Measurements from ENCODE around the gene NDUFAF2.

NDUFAF2 gene

DNA sequence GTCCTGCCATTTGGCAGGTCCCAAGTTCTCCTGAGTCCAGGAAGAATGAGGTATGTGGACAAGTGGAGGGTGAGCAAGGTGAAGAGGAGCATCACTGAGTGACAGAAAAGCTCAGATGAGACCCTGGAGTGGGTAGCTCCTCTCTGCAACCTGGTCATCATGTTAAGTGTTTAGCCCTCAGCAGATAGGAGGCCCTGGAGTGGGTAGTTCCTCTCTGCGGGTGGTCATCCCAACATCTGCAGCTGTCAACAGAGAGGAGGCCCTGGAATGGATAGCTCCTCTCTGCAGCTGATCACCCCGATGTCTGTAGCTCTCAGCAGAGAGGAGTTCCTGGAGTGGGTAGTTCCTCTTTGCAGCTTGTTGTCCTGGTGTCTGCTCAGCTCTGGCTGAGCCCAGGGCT lies 48.4 kb downstream of the NDUFAF2 start:
- H3K27me3 ChIP-seq (replicated peaks; ENCODE audit: control insufficient read depth, insufficient read depth, low read length) = no peaks in the 10 kb centered on the region
- H3K4me3 ChIP-seq (replicated peaks; ENCODE audit: low read depth, low read length) = no peak overlapping the region
- H3K36me3 ChIP-seq (ENCODE audit: control insufficient read depth, insufficient read depth, low read length) = peaks cover 3% of the 10 kb centered on the region
- peak; percentile 1 for DNase-seq (ENCODE audit: extremely low read depth, insufficient read length)
- TF ChIP-seq, protein P1, sequence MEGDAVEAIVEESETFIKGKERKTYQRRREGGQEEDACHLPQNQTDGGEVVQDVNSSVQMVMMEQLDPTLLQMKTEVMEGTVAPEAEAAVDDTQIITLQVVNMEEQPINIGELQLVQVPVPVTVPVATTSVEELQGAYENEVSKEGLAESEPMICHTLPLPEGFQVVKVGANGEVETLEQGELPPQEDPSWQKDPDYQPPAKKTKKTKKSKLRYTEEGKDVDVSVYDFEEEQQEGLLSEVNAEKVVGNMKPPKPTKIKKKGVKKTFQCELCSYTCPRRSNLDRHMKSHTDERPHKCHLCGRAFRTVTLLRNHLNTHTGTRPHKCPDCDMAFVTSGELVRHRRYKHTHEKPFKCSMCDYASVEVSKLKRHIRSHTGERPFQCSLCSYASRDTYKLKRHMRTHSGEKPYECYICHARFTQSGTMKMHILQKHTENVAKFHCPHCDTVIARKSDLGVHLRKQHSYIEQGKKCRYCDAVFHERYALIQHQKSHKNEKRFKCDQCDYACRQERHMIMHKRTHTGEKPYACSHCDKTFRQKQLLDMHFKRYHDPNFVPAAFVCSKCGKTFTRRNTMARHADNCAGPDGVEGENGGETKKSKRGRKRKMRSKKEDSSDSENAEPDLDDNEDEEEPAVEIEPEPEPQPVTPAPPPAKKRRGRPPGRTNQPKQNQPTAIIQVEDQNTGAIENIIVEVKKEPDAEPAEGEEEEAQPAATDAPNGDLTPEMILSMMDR (IDR thresholded peaks at IDR 0.05; ENCODE audit: insufficient read depth, low read length, poor library complexity, severe bottlenecking) = no peak

DNA sequence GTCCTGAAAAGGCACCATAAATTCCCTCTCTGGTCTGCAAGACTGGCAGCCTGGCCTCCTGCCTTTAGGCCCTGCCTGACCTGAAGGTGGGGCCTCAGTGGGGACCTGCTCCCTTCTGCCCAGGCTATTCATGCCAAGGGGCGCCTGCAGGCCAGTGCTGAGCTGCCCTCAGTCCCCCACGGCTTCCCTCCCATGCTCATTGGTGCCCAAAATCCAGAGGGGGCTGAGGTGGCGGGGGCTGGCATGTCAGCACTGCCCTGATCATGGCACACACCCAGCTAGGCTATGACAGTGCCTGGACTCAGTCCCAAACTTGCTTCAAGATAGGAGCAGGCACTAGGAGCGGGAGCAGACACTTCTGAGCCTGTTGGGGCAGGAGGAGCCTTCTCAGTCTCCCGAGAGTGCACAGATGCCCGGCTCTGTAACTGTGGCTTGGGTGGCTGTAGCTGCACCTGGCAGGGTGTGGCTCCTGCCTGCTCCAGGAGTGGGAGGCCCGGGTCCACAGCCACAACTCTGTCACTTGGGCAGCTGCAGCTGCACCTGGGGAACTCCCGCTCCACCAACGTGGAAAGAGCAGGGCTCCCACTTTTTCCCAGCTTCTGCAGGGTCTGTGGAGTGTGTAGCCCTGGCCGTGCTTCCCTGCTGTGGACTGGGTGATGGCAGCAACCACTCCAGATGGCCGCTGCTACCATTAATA lies 49.0 kb downstream of the NDUFAF2 start:
- no peak overlapping the region for H3K4me3 ChIP-seq (replicated peaks; ENCODE audit: low read depth, low read length)
- DNase-seq (ENCODE audit: extremely low read depth, insufficient read length) = no peak
- TF ChIP-seq, protein P1 (IDR thresholded peaks at IDR 0.05; ENCODE audit: insufficient read depth, low read length, poor library complexity, severe bottlenecking) = no peak
- H3K27me3 ChIP-seq (replicated peaks; ENCODE audit: control insufficient read depth, insufficient read depth, low read length) = no peaks in the 10 kb centered on the region
- peaks cover 3% of the 10 kb centered on the region for H3K36me3 ChIP-seq (ENCODE audit: control insufficient read depth, insufficient read depth, low read length)

DNA sequence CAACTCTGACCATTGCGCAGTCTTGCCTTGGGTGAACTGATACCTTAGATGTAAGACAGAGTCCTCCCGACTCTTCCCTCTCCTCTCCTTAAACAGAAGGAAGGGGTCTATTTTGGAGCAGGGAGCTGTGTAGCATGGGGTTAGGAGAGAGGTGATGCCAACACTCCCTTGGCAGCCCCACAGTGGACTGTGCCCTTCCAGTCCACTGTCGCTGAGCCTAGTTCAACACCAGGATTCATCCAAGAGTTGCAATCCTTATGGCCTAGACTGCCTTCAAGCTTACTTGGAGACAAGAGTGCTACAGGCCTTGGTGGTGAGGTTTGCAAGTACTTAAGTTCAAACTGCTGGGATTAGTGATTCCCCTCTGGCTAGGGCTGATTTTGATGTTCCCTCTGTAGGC lies 51.4 kb downstream of the NDUFAF2 start:
- Histone ChIP-seq H3K4me3 (replicated peaks; ENCODE audit: low read depth, low read length) (no peak overlapping the region), H3K36me3 (ENCODE audit: control insufficient read depth, insufficient read depth, low read length) (peaks cover 3% of the 10 kb centered on the region), H3K27me3 (replicated peaks; ENCODE audit: control insufficient read depth, insufficient read depth, low read length) (no peaks in the 10 kb centered on the region)
- DNase-seq (ENCODE audit: extremely low read depth, insufficient read length) = no peak
- TF ChIP-seq, protein P1 (IDR thresholded peaks at IDR 0.05; ENCODE audit: insufficient read depth, low read length, poor library complexity, severe bottlenecking) = no peak

DNA sequence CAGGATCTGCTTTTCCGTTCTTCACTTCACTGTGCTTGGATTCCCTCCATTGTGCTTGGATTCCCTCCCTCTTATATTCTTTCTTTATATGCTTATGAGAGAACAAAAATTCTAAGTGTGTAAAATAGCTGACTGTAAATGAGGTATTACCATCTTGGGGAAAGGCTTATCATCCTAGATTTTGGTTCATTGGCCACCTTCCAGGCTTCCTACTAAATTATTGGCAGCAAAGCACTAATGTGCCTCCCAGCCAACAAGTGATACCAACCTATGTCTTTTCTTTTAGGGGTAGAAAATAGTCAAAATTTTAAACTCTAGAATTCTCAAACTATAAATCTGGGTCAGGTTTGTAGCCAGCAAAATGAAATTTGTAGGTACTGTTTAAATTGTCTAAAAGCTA lies 52.7 kb downstream of the NDUFAF2 start:
- H3K36me3 ChIP-seq (ENCODE audit: control insufficient read depth, insufficient read depth, low read length) = peaks cover 3% of the 10 kb centered on the region
- DNase-seq (ENCODE audit: extremely low read depth, insufficient read length) = no peak
- no peak overlapping the region for H3K4me3 ChIP-seq (replicated peaks; ENCODE audit: low read depth, low read length)
- TF ChIP-seq, protein P1 (IDR thresholded peaks at IDR 0.05; ENCODE audit: insufficient read depth, low read length, poor library complexity, severe bottlenecking) = no peak
- H3K27me3 ChIP-seq (replicated peaks; ENCODE audit: control insufficient read depth, insufficient read depth, low read length) = no peaks in the 10 kb centered on the region

DNA sequence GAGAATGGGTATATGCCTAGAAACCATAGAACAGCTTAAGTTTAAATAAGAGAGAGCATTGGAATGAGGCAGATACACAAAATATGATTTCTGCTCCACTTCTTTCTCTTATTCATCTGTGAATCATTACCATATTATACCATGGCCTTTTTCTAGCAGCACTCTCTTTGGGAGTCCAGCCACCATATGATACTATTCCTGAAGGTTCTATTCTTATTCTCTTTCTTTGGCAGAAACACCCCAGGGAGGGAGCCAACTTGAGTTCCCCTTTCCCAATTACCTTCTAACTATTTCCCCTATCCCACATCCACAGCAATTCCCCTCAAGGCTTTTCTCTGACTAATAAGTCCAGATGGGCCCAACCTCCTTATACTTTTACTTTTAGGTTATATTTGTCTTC lies 55.9 kb downstream of the NDUFAF2 start:
- TF ChIP-seq, protein P1 (IDR thresholded peaks at IDR 0.05; ENCODE audit: insufficient read depth, low read length, poor library complexity, severe bottlenecking) = no peak
- Histone ChIP-seq H3K27me3 (replicated peaks; ENCODE audit: control insufficient read depth, insufficient read depth, low read length) (no peaks in the 10 kb centered on the region), H3K36me3 (ENCODE audit: control insufficient read depth, insufficient read depth, low read length) (no peaks in the 10 kb centered on the region), H3K4me3 (replicated peaks; ENCODE audit: low read depth, low read length) (no peak overlapping the region)
- no peak for DNase-seq (ENCODE audit: extremely low read depth, insufficient read length)

DNA sequence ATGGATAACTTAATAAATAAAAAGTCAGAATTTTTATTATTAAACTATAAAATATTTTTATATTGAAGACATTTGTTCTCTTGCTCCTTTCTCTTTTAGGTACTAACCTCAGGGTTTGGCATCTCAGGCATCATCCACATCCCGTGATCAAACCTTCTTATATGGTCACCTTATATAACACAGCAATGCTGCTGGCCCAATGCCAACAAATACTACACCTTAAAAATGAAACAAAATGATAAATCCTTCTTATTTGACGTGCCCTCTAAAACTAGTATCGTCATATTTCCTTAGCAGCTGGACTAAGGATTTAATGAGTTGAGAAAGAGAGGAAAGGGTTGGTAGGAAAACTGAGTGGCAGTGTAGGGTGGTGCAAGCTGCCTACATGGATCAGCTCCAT lies 56.6 kb downstream of the NDUFAF2 start:
- Histone ChIP-seq H3K36me3 (ENCODE audit: control insufficient read depth, insufficient read depth, low read length) (no peaks in the 10 kb centered on the region), H3K27me3 (replicated peaks; ENCODE audit: control insufficient read depth, insufficient read depth, low read length) (no peaks in the 10 kb centered on the region), H3K4me3 (replicated peaks; ENCODE audit: low read depth, low read length) (no peak overlapping the region)
- TF ChIP-seq, protein P1 (IDR thresholded peaks at IDR 0.05; ENCODE audit: insufficient read depth, low read length, poor library complexity, severe bottlenecking) = no peak
- DNase-seq (ENCODE audit: extremely low read depth, insufficient read length) = no peak
